ENCODE measurements around the gene SORT1.

Gene SORT1

DNA sequence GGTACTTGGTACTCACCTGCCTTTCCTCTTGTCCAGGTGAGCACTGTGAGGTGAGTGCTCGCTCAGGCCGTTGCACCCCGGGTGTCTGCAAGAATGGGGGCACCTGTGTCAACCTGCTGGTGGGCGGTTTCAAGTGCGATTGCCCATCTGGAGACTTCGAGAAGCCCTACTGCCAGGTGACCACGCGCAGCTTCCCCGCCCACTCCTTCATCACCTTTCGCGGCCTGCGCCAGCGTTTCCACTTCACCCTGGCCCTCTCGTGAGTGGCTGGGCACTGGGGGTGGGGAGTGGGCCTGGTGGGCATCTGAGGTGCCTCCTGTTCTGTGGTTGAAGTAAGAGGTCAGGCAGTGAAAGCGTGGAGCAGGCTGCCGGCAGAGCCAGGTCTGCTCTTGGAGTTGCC lies 136.7 kb downstream of the SORT1 start:
- H3K27ac ChIP-seq (ENCODE audit: low read depth, low read length), result no peak overlapping the region

DNA sequence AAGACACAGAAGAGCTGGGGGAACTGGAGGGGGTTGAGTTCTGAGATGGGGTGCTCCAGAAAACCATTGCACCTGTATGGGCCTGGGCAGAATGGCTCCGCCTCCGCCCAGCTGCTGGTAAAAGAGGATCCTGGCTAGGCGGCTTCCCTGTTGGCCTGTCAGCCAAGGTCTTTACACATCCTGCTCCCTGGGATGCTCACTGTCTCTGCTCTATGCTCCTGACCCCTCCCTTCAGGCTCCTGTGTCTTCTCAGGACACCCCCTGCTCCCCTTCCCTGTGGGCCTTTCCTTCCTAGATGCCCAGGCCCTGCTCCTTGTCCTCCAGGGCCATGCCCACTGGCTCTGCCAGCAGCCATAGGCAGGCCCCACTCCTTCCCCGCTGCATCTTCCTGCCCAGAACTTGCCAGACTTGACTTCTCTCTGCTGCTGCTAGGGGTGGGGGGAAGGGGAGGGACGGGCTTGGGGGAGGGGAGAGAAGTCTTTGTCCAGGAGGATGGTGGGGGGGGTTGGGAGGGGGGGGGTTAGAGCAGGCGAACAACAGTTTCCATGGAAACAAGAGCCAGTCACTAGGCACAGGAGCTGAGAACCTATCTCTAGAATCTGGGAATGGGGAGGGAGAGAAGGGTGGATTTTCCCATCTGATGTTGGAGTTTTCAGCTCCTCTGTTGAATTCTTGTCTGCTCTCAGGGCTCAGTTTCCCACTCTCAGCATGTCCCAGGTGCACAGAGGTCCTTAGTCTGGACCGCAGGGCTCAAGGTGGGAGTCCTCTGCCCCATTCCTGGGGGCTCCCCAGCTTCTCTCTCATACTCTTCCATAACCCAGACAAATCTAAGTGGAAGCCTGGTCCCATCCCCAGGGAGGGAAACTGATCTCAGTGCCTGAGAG lies 137.8 kb downstream of the SORT1 start:
- no peak overlapping the region for H2BK15ac ChIP-seq (replicated peaks; ENCODE audit: low read depth)
- H3K36me3 ChIP-seq (ENCODE audit: control insufficient read depth, insufficient read depth, low read length), result no peaks in the 10 kb centered on the region
- no peaks in the 10 kb centered on the region for H3K4me1 ChIP-seq (ENCODE audit: control insufficient read depth, low read depth, low read length)
- no peaks in the 10 kb centered on the region for H3K79me2 ChIP-seq (ENCODE audit: control insufficient read depth, insufficient read depth, low read length)
- H3K27ac ChIP-seq (ENCODE audit: low read depth, low read length), result no peak overlapping the region
- H3K56ac ChIP-seq (ENCODE audit: low read length), result no peak overlapping the region
- H2AK5ac ChIP-seq (ENCODE audit: low read length), result no peak overlapping the region
- H4K5ac ChIP-seq (ENCODE audit: low read length), result no peak overlapping the region
- no peak overlapping the region for H4K8ac ChIP-seq (ENCODE audit: low read depth, low read length)
- no CpG with 5 or more reads among the region's 7 CpGs for WGBS (ENCODE audit: extremely low coverage, insufficient coverage, low lambda C conversion rate)
- no peak overlapping the region for H3K9ac ChIP-seq (ENCODE audit: low read length)
- no peaks in the 10 kb centered on the region for H3K27me3 ChIP-seq (ENCODE audit: insufficient read depth, low read length, poor library complexity)
- H3K4me3 ChIP-seq (ENCODE audit: low read length), result no peak overlapping the region
- no peaks in the 10 kb centered on the region for H3K79me1 ChIP-seq (ENCODE audit: low read length)
- H3K4me2 ChIP-seq (ENCODE audit: low read length), result no peak overlapping the region
- no peak overlapping the region for H3K23ac ChIP-seq (ENCODE audit: low read length)
- H2BK5ac ChIP-seq (ENCODE audit: low read length), result no peak overlapping the region
- H3K4ac ChIP-seq (ENCODE audit: low read depth, low read length), result no peak overlapping the region
- no peak overlapping the region for H3K18ac ChIP-seq (ENCODE audit: low read length)
- no peak overlapping the region for H2BK120ac ChIP-seq (ENCODE audit: low read depth, low read length)
- peak; percentile 73 for DNase-seq

More for the DNA sequence above, 136.7 kb downstream of the SORT1 start:
- H2BK120ac ChIP-seq (ENCODE audit: low read depth, low read length), result no peak overlapping the region
- H4K8ac ChIP-seq (ENCODE audit: low read depth, low read length), result no peak overlapping the region
- no peak overlapping the region for H3K4me2 ChIP-seq (ENCODE audit: low read length)
- no peak overlapping the region for H3K56ac ChIP-seq (ENCODE audit: low read length)
- H2AK5ac ChIP-seq (ENCODE audit: low read length), result no peak overlapping the region
- H3K9ac ChIP-seq (ENCODE audit: low read length), result no peak overlapping the region
- H3K27me3 ChIP-seq (ENCODE audit: insufficient read depth, low read length, poor library complexity), result no peaks in the 10 kb centered on the region
- H3K18ac ChIP-seq (ENCODE audit: low read length), result no peak overlapping the region
- H3K79me2 ChIP-seq (ENCODE audit: control insufficient read depth, insufficient read depth, low read length), result no peaks in the 10 kb centered on the region
- H2BK5ac ChIP-seq (ENCODE audit: low read length), result no peak overlapping the region
- no peak overlapping the region for H4K5ac ChIP-seq (ENCODE audit: low read length)
- no CpG with 5 or more reads among the region's 16 CpGs for WGBS (ENCODE audit: extremely low coverage, insufficient coverage, low lambda C conversion rate)
- H3K23ac ChIP-seq (ENCODE audit: low read length), result no peak overlapping the region
- no peaks in the 10 kb centered on the region for H3K79me1 ChIP-seq (ENCODE audit: low read length)
- no peak overlapping the region for H3K4me3 ChIP-seq (ENCODE audit: low read length)
- H3K4me1 ChIP-seq (ENCODE audit: control insufficient read depth, low read depth, low read length), result no peaks in the 10 kb centered on the region
- H2BK15ac ChIP-seq (replicated peaks; ENCODE audit: low read depth), result no peak overlapping the region
- no peaks in the 10 kb centered on the region for H3K36me3 ChIP-seq (ENCODE audit: control insufficient read depth, insufficient read depth, low read length)
- no peak for DNase-seq
- no peak overlapping the region for H3K4ac ChIP-seq (ENCODE audit: low read depth, low read length)

Measured in mesendoderm (in vitro differentiated cells).